ENCODE data around the gene PLCB1. TPM values are rescaled to one million over a fixed set of nuclear protein-coding genes. Genes with fewer than 3 reads are reported as not detected.

Gene PLCB1
- total and polyA plus RNA-seq, 10 of the 15 experiments (the other 5 are each of a cell fraction or from before 2014, with no cell fraction given), result 0.05 to 5.3 (median 0.17) TPM; not detected in 1

DNA sequence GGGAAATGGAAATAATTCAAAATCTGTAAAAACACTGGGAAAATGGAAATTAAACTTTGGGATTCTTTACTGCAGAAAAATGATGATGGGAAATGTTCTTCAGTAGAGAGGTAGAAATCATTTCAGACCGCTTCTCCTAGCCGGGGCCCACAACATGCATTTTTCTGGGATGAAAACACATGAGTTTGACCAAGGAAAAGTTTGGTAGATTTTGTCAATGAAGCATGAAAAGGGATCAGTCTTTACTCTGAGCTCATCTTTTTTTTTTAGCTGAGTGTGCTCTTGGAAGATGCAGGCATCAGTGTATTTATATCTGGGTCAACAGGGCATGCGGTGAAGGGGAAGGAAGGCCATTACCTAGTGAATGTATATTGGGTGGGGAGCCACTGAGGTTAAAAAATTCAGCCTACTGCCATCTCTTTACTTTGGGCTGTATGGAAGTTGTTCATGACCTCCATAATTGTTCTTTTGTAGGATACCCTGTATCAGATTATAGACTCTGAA is 36.8 kb downstream of the PLCB1 start (continued):
- TF ChIP-seq, protein P1, sequence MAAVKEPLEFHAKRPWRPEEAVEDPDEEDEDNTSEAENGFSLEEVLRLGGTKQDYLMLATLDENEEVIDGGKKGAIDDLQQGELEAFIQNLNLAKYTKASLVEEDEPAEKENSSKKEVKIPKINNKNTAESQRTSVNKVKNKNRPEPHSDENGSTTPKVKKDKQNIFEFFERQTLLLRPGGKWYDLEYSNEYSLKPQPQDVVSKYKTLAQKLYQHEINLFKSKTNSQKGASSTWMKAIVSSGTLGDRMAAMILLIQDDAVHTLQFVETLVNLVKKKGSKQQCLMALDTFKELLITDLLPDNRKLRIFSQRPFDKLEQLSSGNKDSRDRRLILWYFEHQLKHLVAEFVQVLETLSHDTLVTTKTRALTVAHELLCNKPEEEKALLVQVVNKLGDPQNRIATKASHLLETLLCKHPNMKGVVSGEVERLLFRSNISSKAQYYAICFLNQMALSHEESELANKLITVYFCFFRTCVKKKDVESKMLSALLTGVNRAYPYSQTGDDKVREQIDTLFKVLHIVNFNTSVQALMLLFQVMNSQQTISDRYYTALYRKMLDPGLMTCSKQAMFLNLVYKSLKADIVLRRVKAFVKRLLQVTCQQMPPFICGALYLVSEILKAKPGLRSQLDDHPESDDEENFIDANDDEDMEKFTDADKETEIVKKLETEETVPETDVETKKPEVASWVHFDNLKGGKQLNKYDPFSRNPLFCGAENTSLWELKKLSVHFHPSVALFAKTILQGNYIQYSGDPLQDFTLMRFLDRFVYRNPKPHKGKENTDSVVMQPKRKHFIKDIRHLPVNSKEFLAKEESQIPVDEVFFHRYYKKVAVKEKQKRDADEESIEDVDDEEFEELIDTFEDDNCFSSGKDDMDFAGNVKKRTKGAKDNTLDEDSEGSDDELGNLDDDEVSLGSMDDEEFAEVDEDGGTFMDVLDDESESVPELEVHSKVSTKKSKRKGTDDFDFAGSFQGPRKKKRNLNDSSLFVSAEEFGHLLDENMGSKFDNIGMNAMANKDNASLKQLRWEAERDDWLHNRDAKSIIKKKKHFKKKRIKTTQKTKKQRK (IDR thresholded peaks at IDR 0.05; ENCODE audit: low read depth, low read length), result no peak
- no peak for TF ChIP-seq TBL1XR1 (IDR thresholded peaks at IDR 0.05; ENCODE audit: low read depth, low read length)
- no peak for TF ChIP-seq JUND (IDR thresholded peaks at IDR 0.05; ENCODE audit: low read depth, low read length)
- no peak for TF ChIP-seq RBBP5 (conservative IDR thresholded peaks at IDR 0.05)
- TF ChIP-seq MXI1 (IDR thresholded peaks at IDR 0.05; ENCODE audit: low read depth, low read length), result no peak
- no peak for TF ChIP-seq KAT2A (conservative IDR thresholded peaks at IDR 0.05; ENCODE audit: control insufficient read depth, low read depth, low read length)
- TF ChIP-seq MYB (IDR thresholded peaks at IDR 0.05; ENCODE audit: borderline replicate concordance, low read depth, low read length), result no peak
- TF ChIP-seq, protein P2, sequence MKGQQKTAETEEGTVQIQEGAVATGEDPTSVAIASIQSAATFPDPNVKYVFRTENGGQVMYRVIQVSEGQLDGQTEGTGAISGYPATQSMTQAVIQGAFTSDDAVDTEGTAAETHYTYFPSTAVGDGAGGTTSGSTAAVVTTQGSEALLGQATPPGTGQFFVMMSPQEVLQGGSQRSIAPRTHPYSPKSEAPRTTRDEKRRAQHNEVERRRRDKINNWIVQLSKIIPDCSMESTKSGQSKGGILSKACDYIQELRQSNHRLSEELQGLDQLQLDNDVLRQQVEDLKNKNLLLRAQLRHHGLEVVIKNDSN (IDR thresholded peaks at IDR 0.05; ENCODE audit: borderline replicate concordance, extremely low read length, insufficient read depth, low read depth, low read length), result no peak
- TF ChIP-seq ZNF217 (IDR thresholded peaks at IDR 0.05), result no peak
- TF ChIP-seq NFIC (IDR thresholded peaks at IDR 0.05; ENCODE audit: low read depth, low read length), result no peak
